OCI-LY3 (cell line): Measurements from ENCODE around the gene ADAM8.

ENCODE experiments used
- CTCF ChIP-seq: fragments of 200-600, 300-600 bp; sonication (generic); IDR thresholded peaks from 2 replicates; pipeline ENCODE4 v1.5.1; 2014; ENCODE audit warnings: antibody characterized with exemption, low read length, low read depth
- EZH2phosphoT487 ChIP-seq: fragments of 200-600 bp; shearing (Covaris generic); IDR thresholded peaks from 2 replicates; pipeline ENCODE4 v1.6.1; 2018; ENCODE audit warnings: antibody characterized with exemption, mixed run types, low read depth

GRCh38 chr10:133276100-133276434 is 601 bp downstream of the ADAM8 start:
- no peak for TF ChIP-seq CTCF
- TF ChIP-seq EZH2phosphoT487, result no peak
